HG02884 (cell line): ENCODE measurements around the gene CSN1S1.

ENCODE experiments used
- ATAC-seq: cut with Tn5 transposase; IDR thresholded peaks from one replicate; pipeline ENCODE4 v1.9.1; 2021; ENCODE audit warnings: mild to moderate bottlenecking, moderate library complexity; ENCODE audit not compliant: unreplicated experiment

Gene CSN1S1

DNA sequence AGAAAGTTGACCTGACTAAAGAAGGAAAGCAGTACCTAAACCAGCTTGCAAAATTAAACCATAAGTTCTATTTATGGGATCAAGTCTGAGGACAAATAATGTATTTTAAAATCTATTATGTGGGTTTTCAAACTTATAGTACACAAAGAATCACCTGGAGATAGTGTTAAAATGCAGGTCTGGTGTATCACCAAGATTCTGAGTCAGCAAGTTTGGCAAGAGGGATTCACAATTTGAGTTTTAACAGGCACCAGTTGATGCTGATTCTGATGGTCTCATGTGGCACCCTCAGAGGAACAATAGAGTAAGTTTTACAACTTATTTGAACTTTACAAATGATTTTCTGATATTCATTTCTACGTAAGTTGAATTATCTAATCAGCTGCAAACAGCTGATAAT lies 55.8 kb downstream of the CSN1S1 start:
- no peak for ATAC-seq

DNA sequence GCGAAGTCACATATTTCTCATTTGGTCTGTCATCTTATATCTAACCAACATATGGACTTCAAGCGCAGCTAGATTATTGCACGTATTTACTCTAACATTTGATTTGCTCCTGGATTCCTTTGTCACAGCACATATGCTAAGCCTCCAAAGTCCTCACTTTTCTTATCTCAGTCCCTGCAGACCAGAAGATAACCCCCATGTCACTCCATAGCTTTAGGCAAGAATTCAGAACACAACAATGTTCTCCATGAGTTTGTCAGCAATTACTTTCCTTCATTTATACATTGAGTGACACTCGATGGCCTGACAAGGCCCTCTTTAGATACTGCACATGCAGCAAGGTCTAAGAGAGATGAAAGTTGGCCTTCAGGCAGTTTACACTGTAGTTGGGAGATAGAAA lies 60.1 kb downstream of the CSN1S1 start:
- no peak for ATAC-seq

- no peak for ATAC-seq
Measured at GRCh38 chr4:69994782-69995181, 63.9 kb downstream of the CSN1S1 start.

DNA sequence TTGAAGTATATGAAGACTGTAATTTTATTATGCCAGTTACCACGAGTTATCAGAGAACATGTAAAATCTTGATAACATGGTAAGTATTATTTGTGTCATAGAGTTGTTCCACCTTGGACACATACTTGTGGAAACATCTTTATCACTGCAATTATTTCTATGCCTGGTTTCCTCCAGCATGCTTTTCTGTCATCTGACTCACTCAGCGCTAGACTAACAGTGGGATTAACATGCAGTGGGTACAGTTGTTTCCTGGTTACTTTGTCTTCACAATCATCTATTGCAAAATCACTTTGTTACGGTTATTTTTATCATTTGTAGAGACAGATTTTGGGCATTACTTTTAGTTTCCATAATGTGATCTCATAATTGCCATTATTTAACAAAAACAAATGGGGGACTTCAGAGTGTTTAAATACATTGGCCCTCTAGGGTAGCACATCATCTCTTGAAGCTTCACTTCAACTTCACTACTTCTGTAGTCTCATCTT lies 64.7 kb downstream of the CSN1S1 start, which contains the start of gene STATH:
TSS of gene STATH (plus strand) at position 441 of the 491 bp plus-strand sequence. CDS start 2,472 bp downstream, outside the sequence.
- no peak for ATAC-seq
